Activated naive CD8-positive, alpha-beta T cell treated with anti-CD3 and anti-CD28 coated beads for 36 hours (primary cell): ENCODE data around the gene HELLS. TPM values are rescaled to one million over a fixed set of nuclear protein-coding genes. Genes with fewer than 3 reads are reported as not detected.
"Not testable (repeated sequence)": the region's sequence is repeated elsewhere in the genome, so short reads cannot be mapped to it uniquely, and the experiment has no call there.

Experiments used
- DNase-seq: peaks from one replicate; pipeline ENCODE4 v3.0.0; 2021
- H3K27ac Mint-ChIP-seq: one replicate; pipeline ENCODE4 v1.8.0; 2022; ENCODE audit warnings: mild to moderate bottlenecking, moderate library complexity, mixed read lengths
- H3K27me3 Mint-ChIP-seq: one replicate; pipeline ENCODE4 v1.8.0; 2022; ENCODE audit warnings: mild to moderate bottlenecking, mixed read lengths
- H3K36me3 Mint-ChIP-seq: one replicate; pipeline ENCODE4 v1.8.0; 2021; ENCODE audit warnings: mild to moderate bottlenecking, mixed read lengths
- H3K4me1 Mint-ChIP-seq: one replicate; pipeline ENCODE4 v1.8.0; 2021; ENCODE audit warnings: mixed read lengths
- H3K4me3 Mint-ChIP-seq: one replicate; pipeline ENCODE4 v1.8.0; 2022; ENCODE audit warnings: mild to moderate bottlenecking, moderate library complexity, mixed read lengths
- H3K9me3 Mint-ChIP-seq: one replicate; pipeline ENCODE4 v1.8.0; 2022; ENCODE audit warnings: mixed read lengths
- total RNA-seq, 2 experiments: library from RNA; stranded (reverse); gene quantifications; one replicate each; pipeline ENCODE4 v1.2.3, GENCODE V29; 2021

Gene HELLS
- total RNA-seq = 100 to 1,000 TPM; 147 to 149 TPM

GRCh38 chr10:94545391-94546048, at the start of gene HELLS:
HELLS (plus strand) TSS chr10:94545788; CDS start chr10:94545922, 134 bp downstream.
- Mint-ChIP-seq H3K4me3 (peak within 1 kb of the TSS; percentile 100), H3K4me1 (peaks cover 16% of the 10 kb centered on the region), H3K36me3 (peaks cover 27% of the 10 kb centered on the region), H3K27ac (peak within 1 kb of the TSS; percentile 93), H3K27me3 (peaks cover 13% of the 10 kb centered on the region), H3K9me3 (no peaks in the 10 kb centered on the region)
- DNase-seq = peak; percentile 79

- peaks cover 8% of the 10 kb centered on the region for H3K27me3 Mint-ChIP-seq
- no peak for DNase-seq
- H3K9me3 Mint-ChIP-seq = no peaks in the 10 kb centered on the region
- no peak overlapping the region for H3K4me3 Mint-ChIP-seq
- H3K36me3 Mint-ChIP-seq = no peaks in the 10 kb centered on the region
- peaks cover 4% of the 10 kb centered on the region for H3K4me1 Mint-ChIP-seq
- no peak overlapping the region for H3K27ac Mint-ChIP-seq
Observed at GRCh38 chr10:94496010-94496409, 49.6 kb upstream of the HELLS start.

- H3K4me1 Mint-ChIP-seq = peaks cover 4% of the 10 kb centered on the region
- no peaks in the 10 kb centered on the region for H3K36me3 Mint-ChIP-seq
- no peaks in the 10 kb centered on the region for H3K9me3 Mint-ChIP-seq
- no peak for DNase-seq
- no peak overlapping the region for H3K27ac Mint-ChIP-seq
- no peak overlapping the region for H3K4me3 Mint-ChIP-seq
- H3K27me3 Mint-ChIP-seq = peaks cover 8% of the 10 kb centered on the region
Observed at GRCh38 chr10:94496646-94497045, 48.9 kb upstream of the HELLS start.

DNA sequence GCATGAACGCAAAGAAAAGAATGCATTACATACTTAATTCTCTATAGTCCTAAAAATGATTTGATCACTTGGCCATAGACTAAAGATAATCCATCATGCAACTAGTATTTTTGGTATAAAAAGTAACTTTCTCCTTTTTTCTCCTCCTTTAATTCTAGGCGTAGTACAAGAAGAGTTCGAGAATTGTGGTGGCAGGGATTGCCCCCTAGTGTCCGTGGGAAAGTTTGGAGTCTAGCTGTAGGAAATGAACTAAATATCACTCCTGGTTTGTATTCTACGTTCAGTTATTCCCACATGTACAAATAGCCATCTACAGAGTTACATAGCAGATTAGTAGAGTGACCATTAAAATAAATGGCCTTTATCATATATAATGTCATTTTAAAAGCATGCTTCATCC, 45.5 kb upstream of the HELLS start:
- no peak for DNase-seq
- Mint-ChIP-seq H3K27me3 (peaks cover 8% of the 10 kb centered on the region), H3K27ac (no peak overlapping the region), H3K9me3 (no peaks in the 10 kb centered on the region), H3K4me1 (peaks cover 4% of the 10 kb centered on the region), H3K4me3 (no peak overlapping the region), H3K36me3 (no peaks in the 10 kb centered on the region)

GRCh38 chr10:94521276-94522250, 24.0 kb upstream of the HELLS start:
- Mint-ChIP-seq H3K27ac (no peak overlapping the region), H3K4me3 (no peak overlapping the region), H3K4me1 (no peaks in the 10 kb centered on the region), H3K9me3 (no peaks in the 10 kb centered on the region), H3K27me3 (peaks cover 6% of the 10 kb centered on the region), H3K36me3 (no peaks in the 10 kb centered on the region)
- DNase-seq = no peak

- no peaks in the 10 kb centered on the region for H3K4me1 Mint-ChIP-seq
- H3K27me3 Mint-ChIP-seq = peaks cover 12% of the 10 kb centered on the region
- H3K9me3 Mint-ChIP-seq = no peaks in the 10 kb centered on the region
- DNase-seq = no peak
- H3K36me3 Mint-ChIP-seq = no peaks in the 10 kb centered on the region
- no peak overlapping the region for H3K27ac Mint-ChIP-seq
- H3K4me3 Mint-ChIP-seq = no peak overlapping the region
Observed at GRCh38 chr10:94524146-94524545, 21.4 kb upstream of the HELLS start.

DNA sequence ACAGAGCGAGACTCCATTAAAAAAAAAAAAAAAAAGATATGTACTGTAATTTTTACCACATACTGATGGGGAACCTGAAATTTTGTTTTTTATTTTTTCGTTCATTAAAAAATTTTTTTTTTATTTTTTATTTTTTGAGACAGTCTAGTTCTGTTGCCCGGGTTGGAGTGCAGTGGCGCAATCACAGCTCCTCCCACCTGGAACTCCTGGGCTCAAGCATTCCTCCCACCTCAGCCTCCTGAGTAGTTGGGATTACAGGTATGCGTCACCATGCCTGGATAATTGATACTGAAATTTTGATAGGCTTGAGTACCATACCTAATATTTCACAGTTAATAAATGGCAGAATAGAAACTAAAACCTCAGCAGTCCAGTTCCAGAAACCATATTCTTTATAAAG, 20.9 kb upstream of the HELLS start:
- peaks cover 10% of the 10 kb centered on the region for H3K27me3 Mint-ChIP-seq
- no peak for DNase-seq
- H3K4me1 Mint-ChIP-seq = no peaks in the 10 kb centered on the region
- no peaks in the 10 kb centered on the region for H3K9me3 Mint-ChIP-seq
- H3K4me3 Mint-ChIP-seq = no peak overlapping the region
- H3K27ac Mint-ChIP-seq = no peak overlapping the region
- no peaks in the 10 kb centered on the region for H3K36me3 Mint-ChIP-seq

GRCh38 chr10:94531550-94531949, 14.0 kb upstream of the HELLS start:
- not testable (repeated sequence) for H3K36me3 Mint-ChIP-seq, H3K27ac Mint-ChIP-seq, H3K4me3 Mint-ChIP-seq, H3K4me1 Mint-ChIP-seq, DNase-seq, H3K9me3 Mint-ChIP-seq
- peaks cover 25% of the 10 kb centered on the region for H3K27me3 Mint-ChIP-seq

DNA sequence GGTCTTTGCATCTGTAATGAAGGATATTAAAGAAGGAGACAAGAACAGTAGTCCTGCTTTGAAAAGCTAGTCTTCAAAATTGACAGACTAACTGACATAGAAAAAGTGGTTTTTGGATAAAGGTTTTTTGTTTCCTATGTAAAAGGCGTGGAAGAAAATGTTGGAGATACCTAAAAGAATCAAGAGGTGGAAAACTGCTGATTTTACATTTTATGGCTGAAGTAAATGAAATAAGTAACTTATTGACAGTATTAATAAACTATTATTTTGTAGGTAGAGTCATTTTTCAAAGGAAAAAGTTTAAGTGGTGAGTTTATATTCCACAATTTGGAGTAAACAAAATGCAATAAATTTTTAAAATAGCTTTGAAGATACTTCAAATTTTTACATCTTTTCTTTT, 12.6 kb upstream of the HELLS start:
- Mint-ChIP-seq H3K9me3 (no peaks in the 10 kb centered on the region), H3K36me3 (no peaks in the 10 kb centered on the region), H3K4me3 (no peak overlapping the region), H3K27me3 (peaks cover 22% of the 10 kb centered on the region), H3K4me1 (no peaks in the 10 kb centered on the region), H3K27ac (no peak overlapping the region)
- DNase-seq = no peak

DNA sequence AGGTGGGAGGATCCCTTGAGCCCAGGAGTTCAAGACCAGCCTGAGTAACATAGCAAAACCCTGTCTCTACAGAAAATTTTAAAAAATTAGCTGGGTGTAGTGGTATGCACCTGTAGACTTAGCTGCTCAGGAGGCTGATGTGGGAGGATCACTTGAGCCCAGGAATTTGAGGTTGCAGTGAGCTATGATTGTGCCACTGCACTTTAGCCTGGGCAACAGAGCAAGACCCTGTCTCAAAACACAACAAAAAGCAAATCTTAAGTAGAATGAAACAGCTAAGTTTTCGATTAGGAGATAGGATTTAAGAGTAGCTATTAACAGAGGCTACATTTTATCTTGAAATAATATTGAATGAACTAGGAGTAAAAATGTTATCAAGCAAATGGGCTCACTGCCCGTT, 3.3 kb upstream of the HELLS start:
- not testable (repeated sequence) for DNase-seq, H3K4me3 Mint-ChIP-seq, H3K9me3 Mint-ChIP-seq, H3K27ac Mint-ChIP-seq
- H3K36me3 Mint-ChIP-seq = peaks cover 16% of the 10 kb centered on the region
- peaks cover 26% of the 10 kb centered on the region for H3K27me3 Mint-ChIP-seq
- peaks cover 15% of the 10 kb centered on the region for H3K4me1 Mint-ChIP-seq

DNA sequence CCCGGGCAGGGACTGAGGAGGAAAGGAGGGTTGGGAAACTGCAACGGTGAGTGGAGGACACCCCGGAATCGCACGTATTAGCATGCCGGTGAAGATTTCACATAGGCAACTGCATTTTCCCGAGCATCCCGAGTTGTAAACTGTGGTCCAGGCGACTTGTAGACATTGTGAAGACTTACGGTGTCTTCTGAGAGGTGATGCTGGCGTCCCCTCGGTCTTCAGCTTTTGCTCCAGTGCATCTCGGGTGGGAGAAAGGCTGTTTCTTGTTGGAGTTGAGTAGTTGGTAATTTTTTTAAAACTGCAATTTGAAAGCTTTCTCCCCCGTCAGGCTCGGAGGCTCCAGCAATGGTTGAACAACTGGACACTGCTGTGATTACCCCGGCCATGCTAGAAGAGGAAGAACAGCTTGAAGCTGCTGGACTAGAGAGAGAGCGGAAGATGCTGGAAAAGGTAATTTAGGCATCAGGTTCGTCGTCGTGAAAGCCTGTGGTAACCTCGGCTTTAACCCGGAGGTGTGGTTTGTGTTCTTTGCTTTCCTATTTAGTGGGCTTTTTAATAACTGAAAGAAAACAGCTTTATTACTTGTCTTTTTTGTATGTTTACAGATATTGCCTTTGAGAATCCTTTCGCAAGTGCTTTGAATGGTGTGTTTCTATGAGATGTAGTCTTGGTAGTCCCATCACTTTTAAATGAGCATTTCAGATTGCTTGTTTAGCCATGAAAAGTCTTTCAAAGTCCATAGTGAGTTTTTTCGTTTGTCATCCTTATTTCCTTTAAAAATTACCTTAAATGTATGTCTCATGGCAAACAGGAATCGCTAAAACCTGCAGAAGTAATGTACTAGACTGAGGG, 687 bp downstream of the HELLS start:
- H3K27me3 Mint-ChIP-seq = peaks cover 7% of the 10 kb centered on the region

DNA sequence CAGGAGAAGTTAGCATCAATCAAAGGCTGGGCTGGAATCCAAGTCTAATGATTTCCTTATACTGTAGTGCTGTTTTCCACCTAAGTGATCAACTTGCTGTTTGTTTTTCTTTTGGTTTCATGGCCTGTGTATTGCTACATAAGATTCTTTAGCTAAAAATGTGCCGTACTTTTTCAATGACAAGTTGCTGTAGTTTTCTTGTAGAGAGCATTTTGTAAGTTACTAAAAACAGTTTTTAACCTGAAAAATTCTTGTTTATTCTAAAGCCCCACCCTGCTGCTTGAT, 1.3 kb downstream of the HELLS start:
- no peak for DNase-seq
- H3K27me3 Mint-ChIP-seq = peaks cover 3% of the 10 kb centered on the region
- peaks cover 29% of the 10 kb centered on the region for H3K36me3 Mint-ChIP-seq
- H3K4me1 Mint-ChIP-seq = peaks cover 14% of the 10 kb centered on the region
- no peaks in the 10 kb centered on the region for H3K9me3 Mint-ChIP-seq
- peak overlapping the region; percentile 100 for H3K4me3 Mint-ChIP-seq
- peak overlapping the region; percentile 93 for H3K27ac Mint-ChIP-seq

More for the DNA sequence above, 687 bp downstream of the HELLS start:
- H3K27ac Mint-ChIP-seq = peak overlapping the region; percentile 93
- no peak for DNase-seq
- no peaks in the 10 kb centered on the region for H3K9me3 Mint-ChIP-seq
- peak overlapping the region; percentile 100 for H3K4me3 Mint-ChIP-seq
- peaks cover 16% of the 10 kb centered on the region for H3K4me1 Mint-ChIP-seq
- peaks cover 29% of the 10 kb centered on the region for H3K36me3 Mint-ChIP-seq

DNA sequence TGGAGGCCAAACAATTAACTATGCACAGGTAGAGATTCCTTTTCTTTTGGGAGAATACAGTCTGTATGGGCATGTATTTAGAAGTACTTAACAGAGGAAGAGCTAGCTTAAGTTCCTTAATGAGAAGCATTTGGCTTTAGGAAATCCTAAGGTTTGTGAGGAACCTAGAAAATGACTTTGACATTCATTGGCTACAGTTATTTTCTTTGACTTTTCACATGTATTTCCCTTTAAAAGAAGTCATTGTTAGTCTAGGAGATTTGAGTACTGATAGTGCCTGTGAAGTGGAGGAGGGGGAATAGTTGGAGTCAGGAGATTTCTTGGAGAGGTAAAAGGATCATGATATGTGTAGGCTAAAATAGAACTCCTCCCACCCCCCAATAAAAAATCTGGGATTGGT, 3.6 kb downstream of the HELLS start:
- Mint-ChIP-seq H3K4me1 (peaks cover 12% of the 10 kb centered on the region), H3K4me3 (no peak overlapping the region), H3K9me3 (no peaks in the 10 kb centered on the region), H3K36me3 (peaks cover 38% of the 10 kb centered on the region), H3K27me3 (no peaks in the 10 kb centered on the region), H3K27ac (no peak overlapping the region)
- DNase-seq = no peak

- not testable (repeated sequence) for H3K27me3 Mint-ChIP-seq, DNase-seq, H3K27ac Mint-ChIP-seq, H3K4me3 Mint-ChIP-seq, H3K9me3 Mint-ChIP-seq, H3K4me1 Mint-ChIP-seq
- H3K36me3 Mint-ChIP-seq = peaks cover 50% of the 10 kb centered on the region
Observed at GRCh38 chr10:94567714-94568307, 22.2 kb downstream of the HELLS start.

DNA sequence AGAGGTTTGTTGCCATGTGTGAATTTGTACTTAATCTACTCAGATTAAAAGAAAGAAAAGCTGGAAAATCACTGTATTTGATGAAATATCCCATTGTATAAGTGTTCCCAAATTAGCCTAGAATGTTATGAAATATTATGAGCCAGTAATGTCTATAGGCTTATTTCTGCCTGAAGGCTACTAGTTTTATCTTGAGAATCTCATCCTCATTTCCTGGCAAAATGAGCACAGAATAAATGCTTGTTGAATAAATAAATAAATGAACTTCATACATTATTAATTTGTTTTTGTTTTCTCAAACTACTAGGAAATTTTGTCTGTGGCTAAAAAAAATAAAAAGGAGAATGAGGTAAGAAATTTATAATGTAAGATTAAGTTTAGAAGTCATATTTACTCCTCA, 25.5 kb downstream of the HELLS start:
- Mint-ChIP-seq H3K36me3 (peaks cover 53% of the 10 kb centered on the region), H3K9me3 (no peaks in the 10 kb centered on the region), H3K4me1 (no peaks in the 10 kb centered on the region), H3K27ac (no peak overlapping the region), H3K4me3 (no peak overlapping the region), H3K27me3 (no peaks in the 10 kb centered on the region)
- DNase-seq = no peak
